ENCODE data around the gene LMOD3.

Gene LMOD3

GRCh38 chr3:69142090-69142489 lies 19.7 kb upstream of the LMOD3 start:
- TF ChIP-seq CTCF (conservative IDR thresholded peaks at IDR 0.05) = no peak
- no peak overlapping the region for H3K27ac ChIP-seq

DNA sequence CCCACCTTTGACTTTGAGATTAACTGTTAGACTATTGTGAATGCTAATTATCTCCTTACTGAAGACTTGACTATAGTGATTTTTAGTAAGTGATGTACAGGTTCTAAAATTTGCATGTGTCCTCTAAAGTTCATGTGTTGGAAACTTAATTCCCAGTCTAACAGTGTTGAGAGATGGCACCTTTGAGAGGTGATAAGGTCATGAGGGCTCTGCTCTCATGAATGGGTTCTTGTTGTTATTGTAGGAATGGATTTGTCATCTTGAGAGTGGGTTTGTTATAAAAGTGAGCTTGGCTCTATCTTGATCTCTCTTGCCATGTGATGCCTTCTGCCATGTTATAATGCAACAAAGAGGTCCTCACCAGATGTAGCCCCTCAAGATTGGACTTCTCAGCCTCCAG lies 18.9 kb upstream of the LMOD3 start:
- no peak for TF ChIP-seq CTCF (conservative IDR thresholded peaks at IDR 0.05)
- no peak overlapping the region for H3K27ac ChIP-seq

GRCh38 chr3:69137412-69137811 lies 15.0 kb upstream of the LMOD3 start:
- no peak for TF ChIP-seq CTCF (conservative IDR thresholded peaks at IDR 0.05)
- H3K27ac ChIP-seq = no peak overlapping the region

DNA sequence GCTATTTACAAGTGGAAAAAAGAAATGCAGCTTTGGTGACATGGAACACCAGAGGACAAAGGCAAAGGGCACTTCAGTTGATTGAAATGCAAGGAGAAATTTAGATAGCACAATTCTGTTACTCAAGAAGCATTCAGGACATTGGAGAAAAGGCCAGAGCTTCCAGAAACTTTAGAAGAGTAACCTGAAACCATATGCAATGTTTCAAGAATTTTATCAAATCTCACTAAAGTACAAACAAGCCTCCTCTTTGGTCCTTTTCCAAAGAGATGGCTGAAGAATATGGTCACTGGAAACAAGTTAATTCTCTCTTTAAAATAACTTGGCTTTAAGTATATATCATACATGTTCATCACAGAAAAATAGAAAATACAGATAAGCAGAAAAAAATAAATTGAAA lies 14.6 kb upstream of the LMOD3 start:
- no peak overlapping the region for H3K27ac ChIP-seq
- TF ChIP-seq CTCF (conservative IDR thresholded peaks at IDR 0.05) = no peak

- no peak overlapping the region for H3K27ac ChIP-seq
- no peak for TF ChIP-seq CTCF (conservative IDR thresholded peaks at IDR 0.05)
Measured at GRCh38 chr3:69130689-69131088, 8.3 kb upstream of the LMOD3 start.

- TF ChIP-seq CTCF (conservative IDR thresholded peaks at IDR 0.05) = no peak
- no peak overlapping the region for H3K27ac ChIP-seq
Measured at GRCh38 chr3:69129531-69129930, 7.1 kb upstream of the LMOD3 start.

DNA sequence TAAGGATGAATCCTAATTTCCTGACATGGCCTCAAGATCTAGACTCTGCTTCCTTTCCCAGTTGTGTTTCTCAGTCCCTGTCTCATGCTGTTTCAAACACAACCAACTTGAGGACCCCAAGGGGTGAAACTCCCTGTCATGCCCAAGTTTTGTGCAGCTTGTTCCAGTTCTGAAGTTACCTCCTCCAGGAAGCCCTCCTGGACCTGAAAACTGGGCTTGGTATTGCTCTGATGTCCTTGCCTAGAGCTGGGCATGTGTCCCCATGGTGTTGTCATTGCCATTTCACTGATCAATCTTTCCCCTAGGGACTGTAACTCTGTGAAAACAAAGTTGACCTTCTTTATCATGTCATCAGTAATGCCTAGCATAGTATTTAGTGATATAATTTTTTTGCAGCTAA lies 6.1 kb upstream of the LMOD3 start:
- H3K27ac ChIP-seq = no peak overlapping the region
- TF ChIP-seq CTCF (conservative IDR thresholded peaks at IDR 0.05) = no peak

DNA sequence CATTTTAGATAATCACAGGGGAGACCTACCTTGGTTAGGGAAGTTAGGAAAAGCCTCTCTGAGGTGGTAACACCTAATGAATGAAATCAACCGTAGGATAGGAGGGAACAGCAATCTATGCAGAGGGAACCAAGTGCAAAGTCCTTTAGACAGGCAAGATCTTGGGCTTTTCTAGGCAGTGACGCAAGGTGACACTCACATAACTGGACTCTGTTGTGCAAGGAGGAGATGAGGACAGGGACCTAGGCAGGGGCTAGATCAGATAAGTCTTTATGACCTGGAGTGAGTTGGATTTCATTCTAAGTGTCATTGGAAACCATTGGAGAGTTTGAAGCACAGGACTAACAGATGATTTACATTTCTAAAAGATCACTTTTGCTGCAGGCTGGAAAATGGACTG lies 4.6 kb upstream of the LMOD3 start:
- TF ChIP-seq CTCF (conservative IDR thresholded peaks at IDR 0.05) = no peak
- no peak overlapping the region for H3K27ac ChIP-seq

Measured in VCaP (cell line).